PFSK-1 (cell line): ENCODE data around the gene ARHGAP5.

ENCODE experiments used
- FOXP2 ChIP-seq: optimal IDR thresholded peaks from 2 replicates; pipeline ENCODE3; 2011; ENCODE audit warnings: borderline replicate concordance, control low read depth, inconsistent platforms; ENCODE audit not compliant: insufficient read depth; ENCODE audit errors: extremely low read length, extremely low read depth
- POLR2AphosphoS5 ChIP-seq: IDR thresholded peaks from 2 replicates; pipeline ENCODE4 v1.6.1; 2012; ENCODE audit warnings: low read depth, mild to moderate bottlenecking, control low read depth, low read length, moderate library complexity
- REST ChIP-seq, 2 experiments: IDR thresholded peaks; 2 replicates each; pipeline versions ENCODE4 v1.6.1 to v1.8.0; 2011 to 2012; ENCODE audit warnings: low read depth in 2 of 2, low read length in 2 of 2, control low read depth in 1 of 2, inconsistent platforms in 1 of 2, mild to moderate bottlenecking in 1 of 2, moderate library complexity in 1 of 2; ENCODE audit not compliant: insufficient read depth in 1 of 2
- SIN3A ChIP-seq: IDR thresholded peaks from 2 replicates; pipeline ENCODE4 v1.6.1; 2012; ENCODE audit warnings: mild to moderate bottlenecking, low read length, moderate library complexity, borderline replicate concordance; ENCODE audit not compliant: insufficient read depth
- TAF1 ChIP-seq: IDR thresholded peaks from 2 replicates; pipeline ENCODE4 v1.6.1; 2012; ENCODE audit warnings: low read length, control low read depth, borderline replicate concordance; ENCODE audit not compliant: insufficient read depth

The ARHGAP5 gene

GRCh38 chr14:32134448-32135097 is 57.5 kb downstream of the ARHGAP5 start:
- TF ChIP-seq SIN3A (no peak), REST (IDR thresholded peaks at IDR 0.05; ENCODE audit: insufficient read depth in 1 of 2, low read depth in 2 of 2, low read length in 2 of 2) (no peak), FOXP2 (no peak), TAF1 (no peak), POLR2AphosphoS5 (no peak)

- TF ChIP-seq FOXP2 (no peak), REST (IDR thresholded peaks at IDR 0.05; ENCODE audit: insufficient read depth in 1 of 2, low read depth in 2 of 2, low read length in 2 of 2) (no peak), SIN3A (no peak), POLR2AphosphoS5 (no peak), TAF1 (no peak)
Measured at GRCh38 chr14:32136027-32136825, 59.1 kb downstream of the ARHGAP5 start.

- TF ChIP-seq POLR2AphosphoS5: no peak
- TF ChIP-seq SIN3A: no peak
- TF ChIP-seq TAF1: no peak
- TF ChIP-seq FOXP2: no peak
- no peak for TF ChIP-seq REST (IDR thresholded peaks at IDR 0.05; ENCODE audit: insufficient read depth in 1 of 2, low read depth in 2 of 2, low read length in 2 of 2)
Measured at GRCh38 chr14:32137313-32137712, 60.2 kb downstream of the ARHGAP5 start.

GRCh38 chr14:32137892-32138291 is 60.8 kb downstream of the ARHGAP5 start:
- TF ChIP-seq POLR2AphosphoS5 (no peak), SIN3A (no peak), TAF1 (no peak), REST (IDR thresholded peaks at IDR 0.05; ENCODE audit: insufficient read depth in 1 of 2, low read depth in 2 of 2, low read length in 2 of 2) (no peak), FOXP2 (no peak)
